Trophoblast cell (in vitro differentiated cells and primary cell): ENCODE measurements around the gene TFB2M.
"Not testable (repeated sequence)": the region's sequence is repeated elsewhere in the genome, so short reads cannot be mapped to it uniquely, and the experiment has no call there.

ENCODE experiments used
- DNase-seq, 2 donors: peaks; one replicate each; pipeline ENCODE4 v3.0.0-alpha.2; 2016
- H2AFZ ChIP-seq: 2 replicates; pipeline ENCODE4 v1.6.1; 2013; ENCODE audit warnings: low read length, moderate library complexity, mild to moderate bottlenecking; ENCODE audit not compliant: insufficient read depth, poor library complexity
- H2AK5ac ChIP-seq: 2 replicates; pipeline ENCODE4 v1.6.1; 2013; ENCODE audit warnings: mild to moderate bottlenecking, low read length
- H2BK120ac ChIP-seq: 2 replicates; pipeline ENCODE4 v1.6.1; 2013; ENCODE audit warnings: low read length, mild to moderate bottlenecking, moderate library complexity; ENCODE audit not compliant: insufficient read depth, poor library complexity
- H2BK12ac ChIP-seq: 2 replicates; pipeline ENCODE4 v1.6.1; 2013; ENCODE audit warnings: mild to moderate bottlenecking, low read length, moderate library complexity
- H2BK5ac ChIP-seq: 2 replicates; pipeline ENCODE4 v1.6.1; 2013; ENCODE audit warnings: low read length, low read depth, moderate library complexity, mild to moderate bottlenecking; ENCODE audit not compliant: poor library complexity
- H3K14ac ChIP-seq: 2 replicates; pipeline ENCODE4 v1.6.1; 2013; ENCODE audit warnings: mild to moderate bottlenecking, low read length
- H3K18ac ChIP-seq: 2 replicates; pipeline ENCODE4 v1.6.1; 2013; ENCODE audit warnings: mild to moderate bottlenecking, low read length
- H3K23ac ChIP-seq: 2 replicates; pipeline ENCODE4 v1.6.1; 2013; ENCODE audit warnings: low read length
- H3K27ac ChIP-seq: 2 replicates; pipeline ENCODE4 v1.5.1; 2013; ENCODE audit warnings: low read depth, mild to moderate bottlenecking, inconsistent platforms, low read length, moderate library complexity
- H3K27me3 ChIP-seq: 2 replicates; pipeline ENCODE4 v1.6.1; 2013; ENCODE audit warnings: inconsistent platforms, mild to moderate bottlenecking, low read length, moderate library complexity; ENCODE audit not compliant: insufficient read depth
- H3K36me3 ChIP-seq, 2 experiments: 1 replicate in 1 of 2; 2 replicates in 1 of 2; pipeline ENCODE4 v1.6.1; 2013; ENCODE audit warnings: low read length in 2 of 2, mild to moderate bottlenecking in 2 of 2, moderate library complexity in 1 of 2; ENCODE audit not compliant: insufficient read depth in 2 of 2, control insufficient read depth in 1 of 2
- H3K4ac ChIP-seq: 2 replicates; pipeline ENCODE4 v1.6.1; 2013; ENCODE audit warnings: low read depth, mild to moderate bottlenecking, low read length, moderate library complexity
- H3K4me1 ChIP-seq, 2 experiments: 1 replicate in 1 of 2; 2 replicates in 1 of 2; pipeline ENCODE4 v1.6.1; 2013; ENCODE audit warnings: low read length in 2 of 2, mild to moderate bottlenecking in 2 of 2, moderate library complexity in 1 of 2; ENCODE audit not compliant: insufficient read depth in 2 of 2, control insufficient read depth in 1 of 2
- H3K4me2 ChIP-seq: 2 replicates; pipeline ENCODE4 v1.6.1; 2013; ENCODE audit warnings: inconsistent platforms, mild to moderate bottlenecking, low read length, moderate library complexity
- H3K4me3 ChIP-seq: 2 replicates; pipeline ENCODE4 v1.5.1; 2013; ENCODE audit warnings: mild to moderate bottlenecking, low read depth, low read length, inconsistent platforms
- H3K79me1 ChIP-seq: one replicate; pipeline ENCODE4 v1.6.1; 2013; ENCODE audit warnings: low read length
- H3K79me2 ChIP-seq: 2 replicates; pipeline ENCODE4 v1.6.1; 2013; ENCODE audit warnings: low read length, mild to moderate bottlenecking; ENCODE audit not compliant: control insufficient read depth, insufficient read depth, poor library complexity
- H3K9ac ChIP-seq: 2 replicates; pipeline ENCODE4 v1.6.1; 2013; ENCODE audit warnings: mild to moderate bottlenecking, low read length
- H3K9me3 ChIP-seq: 2 replicates; pipeline ENCODE4 v1.6.1; 2013; ENCODE audit warnings: low read depth, mild to moderate bottlenecking, control low read depth, inconsistent platforms, low read length; ENCODE audit not compliant: insufficient read depth
- H4K12ac ChIP-seq: 2 replicates; pipeline ENCODE4 v1.6.1; 2013; ENCODE audit warnings: low read depth, mild to moderate bottlenecking, low read length, moderate library complexity
- H4K8ac ChIP-seq: 2 replicates; pipeline ENCODE4 v1.6.1; 2013; ENCODE audit warnings: low read depth, mild to moderate bottlenecking, low read length, moderate library complexity
- H4K91ac ChIP-seq: one replicate; pipeline ENCODE4 v1.6.1; 2013; ENCODE audit warnings: low read depth, mild to moderate bottlenecking, low read length, moderate library complexity
- WGBS: extraction: QIAGEN DNeasy Blood & Tissue Kit; methylation state at CpG from one replicate; pipeline ENCODE4 v1.1.7; 2013; ENCODE audit warnings: missing lambda C conversion rate; ENCODE audit not compliant: insufficient read length, insufficient coverage; ENCODE audit errors: extremely low coverage; 5-methylcytosine and 5-hydroxymethylcytosine counted together

The TFB2M gene

GRCh38 chr1:246572785-246573184 is 6.7 kb upstream of the TFB2M start:
- no peak overlapping the region for H2BK12ac ChIP-seq
- H2BK5ac ChIP-seq: no peak overlapping the region
- no peak overlapping the region for H4K91ac ChIP-seq
- no peak overlapping the region for H4K12ac ChIP-seq
- no peaks in the 10 kb centered on the region for H3K36me3 ChIP-seq
- no peak overlapping the region for H3K27ac ChIP-seq
- H3K4me2 ChIP-seq: no peak overlapping the region
- H3K9me3 ChIP-seq: no peaks in the 10 kb centered on the region
- no CpG with 5 or more reads among the region's 3 CpGs for WGBS
- no peak overlapping the region for H2BK120ac ChIP-seq
- H3K27me3 ChIP-seq: no peaks in the 10 kb centered on the region
- H4K8ac ChIP-seq: no peak overlapping the region
- no peak for DNase-seq
- no peaks in the 10 kb centered on the region for H3K79me2 ChIP-seq
- H3K14ac ChIP-seq: no peak overlapping the region
- H3K9ac ChIP-seq: no peak overlapping the region
- H3K23ac ChIP-seq: no peak overlapping the region
- H3K18ac ChIP-seq: no peak overlapping the region
- H3K4me1 ChIP-seq: no peaks in the 10 kb centered on the region
- no peak overlapping the region for H2AK5ac ChIP-seq
- H3K79me1 ChIP-seq: no peaks in the 10 kb centered on the region
- no peak overlapping the region for H3K4ac ChIP-seq
- no peak overlapping the region for H3K4me3 ChIP-seq
- H2AFZ ChIP-seq: no peak overlapping the region

- no peaks in the 10 kb centered on the region for H3K79me1 ChIP-seq
- no peaks in the 10 kb centered on the region for H3K27me3 ChIP-seq
- H4K8ac ChIP-seq: no peak overlapping the region
- H3K23ac ChIP-seq: no peak overlapping the region
- H3K4ac ChIP-seq: no peak overlapping the region
- no peak overlapping the region for H2AK5ac ChIP-seq
- no peak overlapping the region for H3K18ac ChIP-seq
- no peak overlapping the region for H2BK120ac ChIP-seq
- H3K9ac ChIP-seq: no peak overlapping the region
- H3K14ac ChIP-seq: no peak overlapping the region
- H3K4me1 ChIP-seq: no peaks in the 10 kb centered on the region
- H2BK5ac ChIP-seq: no peak overlapping the region
- H2BK12ac ChIP-seq: no peak overlapping the region
- no peaks in the 10 kb centered on the region for H3K79me2 ChIP-seq
- WGBS: no CpG with 5 or more reads among the region's 1 CpG
- H3K27ac ChIP-seq: no peak overlapping the region
- H3K4me2 ChIP-seq: no peak overlapping the region
- no peak overlapping the region for H4K12ac ChIP-seq
- no peaks in the 10 kb centered on the region for H3K9me3 ChIP-seq
- no peak overlapping the region for H4K91ac ChIP-seq
- no peak overlapping the region for H2AFZ ChIP-seq
- H3K4me3 ChIP-seq: no peak overlapping the region
- H3K36me3 ChIP-seq: no peaks in the 10 kb centered on the region
- DNase-seq: no peak
These were observed 5.9 kb upstream of the TFB2M start for GRCh38 chr1:246571953-246572352.

- H3K27ac ChIP-seq, H2BK5ac ChIP-seq, H3K18ac ChIP-seq, H3K4me1 ChIP-seq, H3K9me3 ChIP-seq, H3K23ac ChIP-seq, H3K4ac ChIP-seq, H3K14ac ChIP-seq, H3K9ac ChIP-seq, H3K79me2 ChIP-seq, H3K79me1 ChIP-seq, H3K27me3 ChIP-seq, H4K91ac ChIP-seq, H3K36me3 ChIP-seq, H2BK12ac ChIP-seq, H4K12ac ChIP-seq, H3K4me3 ChIP-seq, H2AK5ac ChIP-seq, H2AFZ ChIP-seq, H4K8ac ChIP-seq, H3K4me2 ChIP-seq, H2BK120ac ChIP-seq: not testable (repeated sequence)
- WGBS: no CpG with 5 or more reads among the region's 4 CpGs
- peak in 1 of 2 donors; percentile 7 for DNase-seq
These were observed 5.2 kb upstream of the TFB2M start for GRCh38 chr1:246571309-246571708.

GRCh38 chr1:246569248-246570238 is 3.5 kb upstream of the TFB2M start:
- DNase-seq: no peak
- Histone ChIP-seq H3K27ac (no peak overlapping the region), H3K4me3 (no peak overlapping the region), H4K8ac (no peak overlapping the region), H3K27me3 (no peaks in the 10 kb centered on the region), H3K9ac (no peak overlapping the region), H3K9me3 (no peaks in the 10 kb centered on the region), H3K18ac (no peak overlapping the region), H3K23ac (no peak overlapping the region), H3K4me2 (no peak overlapping the region), H3K79me1 (peaks cover 9% of the 10 kb centered on the region), H2BK120ac (no peak overlapping the region), H3K14ac (no peak overlapping the region), H2BK12ac (no peak overlapping the region), H3K4me1 (peaks cover 3 to 4% of the 10 kb centered on the region in 2 experiments), H3K36me3 (no peaks in the 10 kb centered on the region), H2BK5ac (no peak overlapping the region), H2AFZ (no peak overlapping the region), H4K91ac (no peak overlapping the region), H4K12ac (no peak overlapping the region), H3K4ac (no peak overlapping the region), H2AK5ac (no peak overlapping the region), H3K79me2 (peaks cover 9% of the 10 kb centered on the region)
- whole genome bisulfite sequencing: no CpG with 5 or more reads among the region's 8 CpGs
